ENCODE measurements around the gene APLF. TPM values are rescaled to one million over a fixed set of nuclear protein-coding genes. Genes with fewer than 3 reads are reported as not detected.
"Not testable (repeated sequence)": the region's sequence is repeated elsewhere in the genome, so short reads cannot be mapped to it uniquely, and the experiment has no call there.

The APLF gene
- total and polyA plus RNA-seq, 4 donors, result 0.18 to 3.8 (median 1.0) TPM

- WGBS, result 99% methylated on average over 1 of the region's 1 CpG
- DNase-seq (ENCODE audit: low spot score), result no peak
These were observed 100.7 kb downstream of the APLF start for GRCh38 chr2:68568116-68568515.

DNA sequence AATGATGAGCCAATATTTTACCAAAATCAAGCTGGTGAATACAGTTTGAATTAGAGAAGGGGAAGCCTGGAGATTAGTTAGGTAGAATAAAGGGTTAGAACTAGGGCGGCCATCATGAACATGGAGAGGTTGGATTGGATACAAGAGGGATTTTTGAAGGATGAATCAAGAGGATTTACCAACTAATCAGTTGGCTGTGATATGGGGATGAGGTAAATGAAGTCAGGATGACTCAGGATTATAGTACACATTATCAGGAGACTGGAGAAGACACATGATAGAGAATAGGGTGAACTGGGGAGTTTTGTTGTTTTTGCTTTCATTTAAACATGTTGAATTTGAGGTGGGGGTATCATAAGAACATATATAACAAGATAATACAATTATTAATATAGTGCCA, 102.2 kb downstream of the APLF start:
- DNase-seq (ENCODE audit: low spot score), result no peak
- H3K9me3 ChIP-seq (ENCODE audit: control insufficient read depth in 4 of 4, low read length in 3 of 4), result no peaks in the 10 kb centered on the region
- no peak overlapping the region for H3K9ac ChIP-seq (ENCODE audit: low read depth in 1 of 2, low read length in 2 of 2)
- no peak overlapping the region for H3K27ac ChIP-seq (ENCODE audit: low read depth in 1 of 2, low read length in 2 of 2)
- H3K4me1 ChIP-seq (ENCODE audit: control insufficient read depth in 4 of 4, insufficient read depth in 4 of 4, low read length in 3 of 4), result no peaks in the 10 kb centered on the region
- no peaks in the 10 kb centered on the region for H3K27me3 ChIP-seq (ENCODE audit: control insufficient read depth in 4 of 4, insufficient read depth in 4 of 4, low read length in 3 of 4)
- no peak overlapping the region for H3K4me3 ChIP-seq (ENCODE audit: low read depth in 1 of 3, low read length in 3 of 3)
- TF ChIP-seq RAD21 (IDR thresholded peaks at IDR 0.05) (no peak), ZBTB33 (IDR thresholded peaks at IDR 0.05) (no peak), HNF4A (conservative IDR thresholded peaks at IDR 0.05) (no peak), SP1 (IDR thresholded peaks at IDR 0.05) (no peak), JUND (IDR thresholded peaks at IDR 0.05) (no peak)
- WGBS, result 97% methylated on average over 1 of the region's 1 CpG
- H3K36me3 ChIP-seq (ENCODE audit: control insufficient read depth in 4 of 4, insufficient read depth in 3 of 4, low read depth in 1 of 4, low read length in 3 of 4), result no peaks in the 10 kb centered on the region

More at GRCh38 chr2:68568116-68568515, 100.7 kb downstream of the APLF start:
- TF ChIP-seq JUND (IDR thresholded peaks at IDR 0.05) (no peak), ATF3 (IDR thresholded peaks at IDR 0.05) (no peak), EGR1 (IDR thresholded peaks at IDR 0.05; ENCODE audit: low read depth in 2 of 2) (no peak)
- H3K27me3 ChIP-seq (ENCODE audit: control insufficient read depth in 4 of 4, insufficient read depth in 4 of 4, low read length in 3 of 4), result no peaks in the 10 kb centered on the region
- no peaks in the 10 kb centered on the region for H3K4me1 ChIP-seq (ENCODE audit: control insufficient read depth in 4 of 4, insufficient read depth in 4 of 4, low read length in 3 of 4)
- no peaks in the 10 kb centered on the region for H3K36me3 ChIP-seq (ENCODE audit: control insufficient read depth in 4 of 4, insufficient read depth in 3 of 4, low read depth in 1 of 4, low read length in 3 of 4)
- no peaks in the 10 kb centered on the region for H3K9me3 ChIP-seq (ENCODE audit: control insufficient read depth in 4 of 4, low read length in 3 of 4)
- no peak overlapping the region for H3K9ac ChIP-seq (ENCODE audit: low read depth in 1 of 2, low read length in 2 of 2)
- H3K4me3 ChIP-seq (ENCODE audit: low read depth in 1 of 3, low read length in 3 of 3), result no peak overlapping the region
- H3K27ac ChIP-seq (ENCODE audit: low read depth in 1 of 2, low read length in 2 of 2), result no peak overlapping the region

DNA sequence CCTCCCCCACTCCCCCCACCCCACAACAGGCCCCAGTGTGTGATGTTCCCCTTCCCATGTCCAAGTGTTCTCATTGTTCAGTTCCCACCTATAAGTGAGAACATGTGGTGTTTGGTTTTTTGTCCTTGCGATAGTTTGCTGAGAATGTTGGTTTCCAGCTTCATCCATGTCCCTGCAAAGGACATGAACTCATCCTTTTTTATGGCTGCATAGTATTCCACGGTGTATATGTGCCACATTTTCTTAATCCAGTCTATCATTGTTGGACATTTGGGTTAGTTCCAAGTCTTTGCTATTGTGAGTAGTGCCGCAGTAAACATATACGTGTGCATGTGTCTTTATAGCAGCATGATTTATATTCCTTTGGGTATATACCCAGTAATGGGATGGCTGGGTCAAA, 103.0 kb downstream of the APLF start:
- 89% methylated on average over 4 of the region's 4 CpGs for WGBS
- not testable (repeated sequence) for H3K27me3 ChIP-seq (ENCODE audit: control insufficient read depth in 4 of 4, insufficient read depth in 4 of 4, low read length in 3 of 4); H3K9ac ChIP-seq (ENCODE audit: low read depth in 1 of 2, low read length in 2 of 2); H3K36me3 ChIP-seq (ENCODE audit: control insufficient read depth in 4 of 4, insufficient read depth in 3 of 4, low read depth in 1 of 4, low read length in 3 of 4); DNase-seq (ENCODE audit: low spot score); H3K4me1 ChIP-seq (ENCODE audit: control insufficient read depth in 4 of 4, insufficient read depth in 4 of 4, low read length in 3 of 4); H3K27ac ChIP-seq (ENCODE audit: low read depth in 1 of 2, low read length in 2 of 2); H3K9me3 ChIP-seq (ENCODE audit: control insufficient read depth in 4 of 4, low read length in 3 of 4); H3K4me3 ChIP-seq (ENCODE audit: low read depth in 1 of 3, low read length in 3 of 3)

GRCh38 chr2:68574202-68574791, 106.9 kb downstream of the APLF start:
- H3K9me3 ChIP-seq (ENCODE audit: control insufficient read depth in 4 of 4, low read length in 3 of 4), result no peaks in the 10 kb centered on the region
- no peak overlapping the region for H3K4me3 ChIP-seq (ENCODE audit: low read depth in 1 of 3, low read length in 3 of 3)
- H3K4me1 ChIP-seq (ENCODE audit: control insufficient read depth in 4 of 4, insufficient read depth in 4 of 4, low read length in 3 of 4), result no peaks in the 10 kb centered on the region
- no peaks in the 10 kb centered on the region for H3K36me3 ChIP-seq (ENCODE audit: control insufficient read depth in 4 of 4, insufficient read depth in 3 of 4, low read depth in 1 of 4, low read length in 3 of 4)
- H3K9ac ChIP-seq (ENCODE audit: low read depth in 1 of 2, low read length in 2 of 2), result no peak overlapping the region
- DNase-seq (ENCODE audit: low spot score), result no peak
- H3K27ac ChIP-seq (ENCODE audit: low read depth in 1 of 2, low read length in 2 of 2), result no peak overlapping the region
- WGBS, result 73% methylated on average over 2 of the region's 2 CpGs
- H3K27me3 ChIP-seq (ENCODE audit: control insufficient read depth in 4 of 4, insufficient read depth in 4 of 4, low read length in 3 of 4), result no peaks in the 10 kb centered on the region
- TF ChIP-seq RAD21 (IDR thresholded peaks at IDR 0.05) (no peak), FOXA2 (IDR thresholded peaks at IDR 0.05) (no peak), TAF1 (conservative IDR thresholded peaks at IDR 0.05) (no peak), JUND (IDR thresholded peaks at IDR 0.05) (no peak), HNF4A (conservative IDR thresholded peaks at IDR 0.05) (no peak), ZBTB33 (IDR thresholded peaks at IDR 0.05) (no peak)

All from liver (tissue), 9 donors.